ENCODE measurements around the gene POPDC2. TPM values are rescaled to one million over a fixed set of nuclear protein-coding genes. Genes with fewer than 3 reads are reported as not detected.

POPDC2 gene
- total and polyA plus RNA-seq, 10 of the 15 experiments (the other 5 are each of a cell fraction or from before 2014, with no cell fraction given): 1.8 to 12.7 (median 3.5) TPM

DNA sequence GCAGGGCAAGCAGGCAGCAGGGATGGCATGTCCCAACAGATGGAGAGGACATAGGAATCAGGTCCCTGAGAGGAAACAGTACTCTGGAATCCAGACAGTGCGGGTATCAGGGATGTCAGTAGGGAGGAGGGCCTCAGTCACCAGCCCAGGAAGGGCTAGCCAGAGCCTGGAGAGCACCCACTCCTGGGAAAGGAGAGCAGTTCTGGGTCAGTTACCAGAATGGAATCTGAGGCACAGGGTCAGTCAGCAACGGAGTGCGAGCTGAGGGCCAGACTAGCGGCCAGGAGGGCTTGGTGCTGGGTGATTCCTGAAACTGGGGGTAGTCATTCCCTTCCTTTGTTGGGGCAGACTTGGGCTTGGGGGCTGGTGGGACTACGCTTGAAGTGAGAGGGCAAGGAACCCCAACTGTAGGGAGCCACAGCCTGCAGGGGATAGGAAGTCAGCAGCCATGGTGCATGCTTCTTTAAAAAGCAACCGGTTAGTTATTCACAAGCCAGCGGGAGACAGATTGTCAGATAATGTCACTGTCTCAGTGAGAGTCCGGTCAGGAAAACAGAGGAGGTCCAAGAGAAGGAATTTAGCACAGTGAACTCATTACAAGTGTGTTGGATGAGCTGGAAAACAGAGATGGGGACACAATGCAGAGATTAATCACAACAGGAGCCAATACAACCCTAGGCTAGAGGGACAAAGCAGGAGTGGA, 34.8 kb downstream of the POPDC2 start:
- H2AFZ ChIP-seq (ENCODE audit: control insufficient read depth, low read depth, low read length): no peak overlapping the region
- H3K36me3 ChIP-seq (ENCODE audit: control insufficient read depth in 2 of 2, insufficient read depth in 2 of 2, low read length in 1 of 2): no peaks in the 10 kb centered on the region; a peak in 1 of 4 replicates
- H3K4me3 ChIP-seq: no peak overlapping the region
- no peak overlapping the region for H3K4me2 ChIP-seq (ENCODE audit: control insufficient read depth, insufficient read depth)
- peaks cover 49% of the 10 kb centered on the region for H3K4me1 ChIP-seq (ENCODE audit: control insufficient read depth, insufficient read depth, low read length)
- no peak overlapping the region for H3K9ac ChIP-seq (ENCODE audit: control insufficient read depth, insufficient read depth, low read length)
- no peaks in the 10 kb centered on the region for H4K20me1 ChIP-seq (ENCODE audit: control insufficient read depth, insufficient read depth)
- TF ChIP-seq PAX5 (IDR thresholded peaks at IDR 0.05; ENCODE audit: borderline replicate concordance, low read depth, low read length) (no peak), STAT3 (IDR thresholded peaks at IDR 0.05; ENCODE audit: low read depth, low read length) (no peak), RUNX3 (IDR thresholded peaks at IDR 0.05; ENCODE audit: low read length) (no peak), NFIC (IDR thresholded peaks at IDR 0.05; ENCODE audit: low read depth, low read length) (no peak), CBX5 (IDR thresholded peaks at IDR 0.05; ENCODE audit: low read depth) (no peak), KAT2A (conservative IDR thresholded peaks at IDR 0.05; ENCODE audit: control insufficient read depth, low read depth, low read length) (no peak), MEF2B (IDR thresholded peaks at IDR 0.05; ENCODE audit: partially characterized antibody, poor library complexity, severe bottlenecking) (no peak), GABPA (IDR thresholded peaks at IDR 0.05; ENCODE audit: low read depth) (no peak)
- TF ChIP-seq, protein P1, sequence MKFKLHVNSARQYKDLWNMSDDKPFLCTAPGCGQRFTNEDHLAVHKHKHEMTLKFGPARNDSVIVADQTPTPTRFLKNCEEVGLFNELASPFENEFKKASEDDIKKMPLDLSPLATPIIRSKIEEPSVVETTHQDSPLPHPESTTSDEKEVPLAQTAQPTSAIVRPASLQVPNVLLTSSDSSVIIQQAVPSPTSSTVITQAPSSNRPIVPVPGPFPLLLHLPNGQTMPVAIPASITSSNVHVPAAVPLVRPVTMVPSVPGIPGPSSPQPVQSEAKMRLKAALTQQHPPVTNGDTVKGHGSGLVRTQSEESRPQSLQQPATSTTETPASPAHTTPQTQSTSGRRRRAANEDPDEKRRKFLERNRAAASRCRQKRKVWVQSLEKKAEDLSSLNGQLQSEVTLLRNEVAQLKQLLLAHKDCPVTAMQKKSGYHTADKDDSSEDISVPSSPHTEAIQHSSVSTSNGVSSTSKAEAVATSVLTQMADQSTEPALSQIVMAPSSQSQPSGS (IDR thresholded peaks at IDR 0.05; ENCODE audit: low read length): no peak
- TF ChIP-seq, protein P2, sequence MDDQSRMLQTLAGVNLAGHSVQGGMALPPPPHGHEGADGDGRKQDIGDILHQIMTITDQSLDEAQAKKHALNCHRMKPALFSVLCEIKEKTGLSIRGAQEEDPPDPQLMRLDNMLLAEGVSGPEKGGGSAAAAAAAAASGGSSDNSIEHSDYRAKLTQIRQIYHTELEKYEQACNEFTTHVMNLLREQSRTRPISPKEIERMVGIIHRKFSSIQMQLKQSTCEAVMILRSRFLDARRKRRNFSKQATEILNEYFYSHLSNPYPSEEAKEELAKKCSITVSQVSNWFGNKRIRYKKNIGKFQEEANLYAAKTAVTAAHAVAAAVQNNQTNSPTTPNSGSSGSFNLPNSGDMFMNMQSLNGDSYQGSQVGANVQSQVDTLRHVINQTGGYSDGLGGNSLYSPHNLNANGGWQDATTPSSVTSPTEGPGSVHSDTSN (IDR thresholded peaks at IDR 0.05; ENCODE audit: insufficient replicate concordance, low read depth, low read length): no peak
- TF ChIP-seq, protein P3, sequence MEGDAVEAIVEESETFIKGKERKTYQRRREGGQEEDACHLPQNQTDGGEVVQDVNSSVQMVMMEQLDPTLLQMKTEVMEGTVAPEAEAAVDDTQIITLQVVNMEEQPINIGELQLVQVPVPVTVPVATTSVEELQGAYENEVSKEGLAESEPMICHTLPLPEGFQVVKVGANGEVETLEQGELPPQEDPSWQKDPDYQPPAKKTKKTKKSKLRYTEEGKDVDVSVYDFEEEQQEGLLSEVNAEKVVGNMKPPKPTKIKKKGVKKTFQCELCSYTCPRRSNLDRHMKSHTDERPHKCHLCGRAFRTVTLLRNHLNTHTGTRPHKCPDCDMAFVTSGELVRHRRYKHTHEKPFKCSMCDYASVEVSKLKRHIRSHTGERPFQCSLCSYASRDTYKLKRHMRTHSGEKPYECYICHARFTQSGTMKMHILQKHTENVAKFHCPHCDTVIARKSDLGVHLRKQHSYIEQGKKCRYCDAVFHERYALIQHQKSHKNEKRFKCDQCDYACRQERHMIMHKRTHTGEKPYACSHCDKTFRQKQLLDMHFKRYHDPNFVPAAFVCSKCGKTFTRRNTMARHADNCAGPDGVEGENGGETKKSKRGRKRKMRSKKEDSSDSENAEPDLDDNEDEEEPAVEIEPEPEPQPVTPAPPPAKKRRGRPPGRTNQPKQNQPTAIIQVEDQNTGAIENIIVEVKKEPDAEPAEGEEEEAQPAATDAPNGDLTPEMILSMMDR (IDR thresholded peaks at IDR 0.05 in 2 of 3, conservative IDR thresholded peaks at IDR 0.05 in 1 of 3; ENCODE audit: control insufficient read depth in 2 of 3, extremely low read depth in 1 of 3, insufficient read depth in 1 of 3, low read depth in 3 of 3, low read length in 3 of 3): no peak
- no peaks in the 10 kb centered on the region for H3K79me2 ChIP-seq (ENCODE audit: control insufficient read depth, insufficient read depth, low read length)
- in situ Hi-C loops (cut with MboI) (no loop called here), intact Hi-C loops (cut with micrococcal nuclease; ENCODE audit: unreplicated experiment) (no loop called here)
- BruUV-seq (replicated peaks): no TSS peak
- WGBS (ENCODE audit: insufficient coverage, insufficient replicate concordance, low lambda C conversion rate, missing lambda C conversion rate): 91% methylated on average over 8 of the region's 8 CpGs
- ChIA-PET POLR2A (interaction anchor here (3.1 to 6.1 kb wide), 2 partner anchors 12 to 25 kb away, joined by 41 to 103 read pairs; partner anchors contain the start of gene PLA1A), CTCF (interaction anchor here (0.6 to 3.5 kb wide), 3 partner anchors 25 to 131 kb away, joined by 3 to 42 read pairs (median 4); no protein-coding TSS in a partner anchor), SMC1A (ENCODE audit: uncharacterized antibody, unreplicated experiment) (interaction anchor here (1.2 to 9.4 kb wide), 7 partner anchors 8 to 75 kb away, joined by 3 to 128 read pairs (median 9); partner anchors contain the start of gene COX17), RAD21 (ENCODE audit: unreplicated experiment) (interaction anchor here (1.0 to 7.8 kb wide), 4 partner anchors 10 to 33 kb away, joined by 3 to 103 read pairs (median 10); no protein-coding TSS in a partner anchor)
- H3K27me3 ChIP-seq (replicated peaks in 1 of 2; ENCODE audit: control insufficient read depth in 2 of 2, insufficient read depth in 2 of 2, low read length in 1 of 2): no peaks in the 10 kb centered on the region
- ATAC-seq: no peak
- H3K27ac ChIP-seq (ENCODE audit: control insufficient read depth, insufficient read depth): no peak overlapping the region
- no peak for FAIRE-seq
- no peak for DNase-seq (ENCODE audit: low read depth, low spot score)
- peaks cover 2% of the 10 kb centered on the region; the same call in 1 of the 3 replicates for H3K9me3 ChIP-seq (replicated peaks; ENCODE audit: control insufficient read depth, insufficient read depth, low read length)
